ENCODE data around the gene MACROH2A2.

The MACROH2A2 gene

GRCh38 chr10:70125918-70126552, 73.4 kb downstream of the MACROH2A2 start:
- no peaks in the 10 kb centered on the region for H3K36me3 ChIP-seq (ENCODE audit: control insufficient read depth, insufficient read depth, low read length)
- no peaks in the 10 kb centered on the region for H3K4me1 ChIP-seq (ENCODE audit: control insufficient read depth, insufficient read depth, low read length)

DNA sequence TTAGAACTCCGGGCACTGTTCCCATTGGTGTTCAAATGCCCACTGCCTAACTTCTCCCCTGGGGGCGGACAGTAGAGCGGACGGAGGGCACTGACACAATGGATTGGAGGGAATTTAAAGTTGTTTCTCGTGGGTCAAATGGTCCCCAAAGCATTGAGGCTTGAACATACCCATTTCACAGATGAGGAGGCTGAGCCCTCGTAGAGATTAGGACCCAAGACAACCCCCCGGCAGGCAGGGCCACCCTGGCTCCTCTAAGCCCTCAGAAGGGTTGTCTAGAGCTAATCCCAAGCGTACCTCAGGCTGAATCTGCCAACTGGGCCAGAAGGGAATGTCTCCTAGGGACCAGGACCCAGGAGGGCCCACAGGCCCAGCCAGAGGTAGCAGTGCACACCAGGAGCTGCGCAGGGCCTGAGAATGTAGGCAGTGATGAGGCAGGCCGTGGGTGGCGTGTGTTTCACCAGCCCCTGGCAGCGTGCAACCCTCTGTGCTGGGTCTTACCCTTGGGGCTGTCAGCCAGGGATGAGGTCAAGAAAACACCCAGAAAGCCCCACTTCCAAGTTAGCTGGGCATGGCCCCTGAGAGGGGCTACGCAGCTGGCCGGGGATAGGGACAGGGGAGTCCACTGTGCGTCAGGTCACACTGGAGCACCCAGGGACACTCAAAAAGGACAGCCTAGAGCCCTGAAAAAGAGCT, 74.2 kb downstream of the MACROH2A2 start:
- peaks cover 14% of the 10 kb centered on the region for H3K27me3 ChIP-seq (ENCODE audit: control insufficient read depth, insufficient read depth, low read length, poor library complexity, severe bottlenecking)
- no peak overlapping the region for H3K4me3 ChIP-seq (ENCODE audit: insufficient read depth, low read depth, low read length)
- H3K9me3 ChIP-seq (ENCODE audit: control insufficient read depth, low read length): no peaks in the 10 kb centered on the region
- no peaks in the 10 kb centered on the region for H3K36me3 ChIP-seq (ENCODE audit: control insufficient read depth, insufficient read depth, low read length)
- 94 to 95% methylated on average over 15 of the region's 15 CpGs for WGBS, 2 experiments
- H3K27ac ChIP-seq (ENCODE audit: insufficient read depth, low read depth, low read length, poor library complexity, severe bottlenecking): no peak overlapping the region
- no peaks in the 10 kb centered on the region for H3K4me1 ChIP-seq (ENCODE audit: control insufficient read depth, insufficient read depth, low read length)

More at GRCh38 chr10:70125918-70126552, 73.4 kb downstream of the MACROH2A2 start:
- Histone ChIP-seq H3K27ac (ENCODE audit: insufficient read depth, low read depth, low read length, poor library complexity, severe bottlenecking) (no peak overlapping the region), H3K4me3 (ENCODE audit: insufficient read depth, low read depth, low read length) (no peak overlapping the region), H3K9me3 (ENCODE audit: control insufficient read depth, low read length) (no peaks in the 10 kb centered on the region), H3K27me3 (ENCODE audit: control insufficient read depth, insufficient read depth, low read length, poor library complexity, severe bottlenecking) (peaks cover 6% of the 10 kb centered on the region)
- 92% methylated on average over 5 of the region's 5 CpGs for WGBS, 2 experiments

GRCh38 chr10:70130878-70131559, 78.4 kb downstream of the MACROH2A2 start:
- Histone ChIP-seq H3K36me3 (ENCODE audit: control insufficient read depth, insufficient read depth, low read length) (no peaks in the 10 kb centered on the region), H3K9me3 (ENCODE audit: control insufficient read depth, low read length) (no peaks in the 10 kb centered on the region), H3K27me3 (ENCODE audit: control insufficient read depth, insufficient read depth, low read length, poor library complexity, severe bottlenecking) (peaks cover 38% of the 10 kb centered on the region), H3K27ac (ENCODE audit: insufficient read depth, low read depth, low read length, poor library complexity, severe bottlenecking) (no peak overlapping the region), H3K4me1 (ENCODE audit: control insufficient read depth, insufficient read depth, low read length) (no peaks in the 10 kb centered on the region), H3K4me3 (ENCODE audit: insufficient read depth, low read depth, low read length) (no peak overlapping the region)
- WGBS, 2 experiments: 91 to 93% methylated on average over 10 of the region's 10 CpGs

- Histone ChIP-seq H3K36me3 (ENCODE audit: control insufficient read depth, insufficient read depth, low read length) (no peaks in the 10 kb centered on the region), H3K4me3 (ENCODE audit: insufficient read depth, low read depth, low read length) (no peak overlapping the region), H3K4me1 (ENCODE audit: control insufficient read depth, insufficient read depth, low read length) (no peaks in the 10 kb centered on the region), H3K27me3 (ENCODE audit: control insufficient read depth, insufficient read depth, low read length, poor library complexity, severe bottlenecking) (peaks cover 38% of the 10 kb centered on the region), H3K27ac (ENCODE audit: insufficient read depth, low read depth, low read length, poor library complexity, severe bottlenecking) (no peak overlapping the region), H3K9me3 (ENCODE audit: control insufficient read depth, low read length) (no peaks in the 10 kb centered on the region)
- WGBS, 2 experiments: 91 to 95% methylated on average over 4 of the region's 4 CpGs
These were observed 78.9 kb downstream of the MACROH2A2 start for GRCh38 chr10:70131560-70131937.

GRCh38 chr10:70132098-70133029, 79.7 kb downstream of the MACROH2A2 start, which contains the start of gene AIFM2:
AIFM2 (minus strand) TSS chr10:70132825; CDS start chr10:70124084, 8,741 bp downstream.
- Histone ChIP-seq H3K27ac (ENCODE audit: insufficient read depth, low read depth, low read length, poor library complexity, severe bottlenecking) (no peak within 1 kb of the TSS), H3K4me1 (ENCODE audit: control insufficient read depth, insufficient read depth, low read length) (no peaks in the 10 kb centered on the region), H3K9me3 (ENCODE audit: control insufficient read depth, low read length) (no peaks in the 10 kb centered on the region), H3K27me3 (ENCODE audit: control insufficient read depth, insufficient read depth, low read length, poor library complexity, severe bottlenecking) (peaks cover 38% of the 10 kb centered on the region), H3K36me3 (ENCODE audit: control insufficient read depth, insufficient read depth, low read length) (no peaks in the 10 kb centered on the region), H3K4me3 (ENCODE audit: insufficient read depth, low read depth, low read length) (peak within 1 kb of the TSS; percentile 33)
- WGBS, 2 experiments: 10 to 13% methylated on average over 80 of the region's 80 CpGs

DNA sequence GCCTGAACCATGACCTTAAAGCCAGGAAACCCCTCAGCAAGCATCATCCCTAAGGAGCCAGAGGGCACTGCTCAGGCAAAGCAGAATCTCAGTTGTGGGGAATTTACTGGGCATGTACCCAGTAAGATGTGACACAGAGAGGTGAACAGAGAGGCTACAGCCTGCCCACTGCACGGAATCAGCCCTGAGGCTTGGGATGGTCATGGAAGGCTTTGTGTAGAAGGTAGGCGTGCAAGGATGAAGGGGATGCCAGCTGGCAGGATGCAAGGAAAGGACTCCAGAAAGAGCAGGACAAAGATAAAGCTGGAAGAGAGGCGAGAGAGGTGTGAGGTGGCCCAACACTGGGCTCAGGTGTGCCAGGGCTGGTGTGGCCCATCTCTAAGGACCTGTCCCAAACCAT, 82.4 kb downstream of the MACROH2A2 start:
- no peaks in the 10 kb centered on the region for H3K36me3 ChIP-seq (ENCODE audit: control insufficient read depth, insufficient read depth, low read length)
- no peak overlapping the region for H3K27ac ChIP-seq (ENCODE audit: insufficient read depth, low read depth, low read length, poor library complexity, severe bottlenecking)
- WGBS, 2 experiments: 93 to 98% methylated on average over 3 of the region's 3 CpGs
- H3K4me1 ChIP-seq (ENCODE audit: control insufficient read depth, insufficient read depth, low read length): no peaks in the 10 kb centered on the region
- H3K4me3 ChIP-seq (ENCODE audit: insufficient read depth, low read depth, low read length): no peak overlapping the region
- no peaks in the 10 kb centered on the region for H3K9me3 ChIP-seq (ENCODE audit: control insufficient read depth, low read length)
- peaks cover 38% of the 10 kb centered on the region for H3K27me3 ChIP-seq (ENCODE audit: control insufficient read depth, insufficient read depth, low read length, poor library complexity, severe bottlenecking)

DNA sequence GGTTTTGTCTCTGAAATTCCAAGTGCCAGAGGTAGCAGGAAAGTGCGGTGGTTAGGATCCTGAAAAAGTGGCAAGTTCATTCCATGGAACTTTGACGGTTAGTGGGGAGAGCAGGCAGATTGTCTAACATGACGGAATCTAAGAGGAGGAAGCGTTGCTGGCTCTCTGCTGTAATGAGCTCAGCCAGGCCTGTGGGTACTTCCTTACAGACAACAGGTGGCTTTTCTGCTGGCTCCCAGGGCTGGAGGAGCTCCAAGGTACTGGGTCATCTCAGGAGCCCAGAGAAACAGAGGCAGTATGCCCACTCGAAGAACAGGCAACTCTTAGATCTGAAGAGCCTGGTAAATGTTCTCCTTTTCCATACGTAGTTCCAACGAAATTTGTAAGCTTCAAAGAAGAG, 83.0 kb downstream of the MACROH2A2 start:
- Histone ChIP-seq H3K27ac (ENCODE audit: insufficient read depth, low read depth, low read length, poor library complexity, severe bottlenecking) (no peak overlapping the region), H3K9me3 (ENCODE audit: control insufficient read depth, low read length) (no peaks in the 10 kb centered on the region), H3K4me1 (ENCODE audit: control insufficient read depth, insufficient read depth, low read length) (no peaks in the 10 kb centered on the region), H3K36me3 (ENCODE audit: control insufficient read depth, insufficient read depth, low read length) (no peaks in the 10 kb centered on the region), H3K4me3 (ENCODE audit: insufficient read depth, low read depth, low read length) (no peak overlapping the region), H3K27me3 (ENCODE audit: control insufficient read depth, insufficient read depth, low read length, poor library complexity, severe bottlenecking) (peaks cover 36% of the 10 kb centered on the region)
- WGBS, 2 experiments: 87 to 90% methylated on average over 7 of the region's 7 CpGs

DNA sequence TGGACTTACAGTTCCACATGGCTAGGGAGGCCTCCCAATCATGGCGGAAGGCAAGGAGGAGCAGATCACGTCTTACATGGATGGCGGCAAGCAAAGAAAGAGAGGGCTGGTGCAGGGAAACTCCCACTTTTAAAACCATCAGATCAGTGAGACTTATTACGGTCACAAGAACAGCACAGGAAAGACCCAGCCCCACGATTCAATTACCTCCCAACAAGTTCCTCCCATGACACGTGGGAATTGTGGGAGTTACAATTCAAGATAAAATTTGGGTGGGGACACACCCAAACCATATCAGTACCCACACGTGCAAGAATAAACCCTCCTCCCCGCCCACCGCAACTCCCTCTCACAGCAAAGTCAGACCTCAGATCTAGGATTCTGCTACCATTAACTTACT, 84.5 kb downstream of the MACROH2A2 start:
- Histone ChIP-seq H3K9me3 (ENCODE audit: control insufficient read depth, low read length) (no peaks in the 10 kb centered on the region), H3K27me3 (ENCODE audit: control insufficient read depth, insufficient read depth, low read length, poor library complexity, severe bottlenecking) (peaks cover 22% of the 10 kb centered on the region), H3K36me3 (ENCODE audit: control insufficient read depth, insufficient read depth, low read length) (no peaks in the 10 kb centered on the region), H3K27ac (ENCODE audit: insufficient read depth, low read depth, low read length, poor library complexity, severe bottlenecking) (no peak overlapping the region), H3K4me1 (ENCODE audit: control insufficient read depth, insufficient read depth, low read length) (no peaks in the 10 kb centered on the region), H3K4me3 (ENCODE audit: insufficient read depth, low read depth, low read length) (no peak overlapping the region)
- WGBS, 2 experiments: 88 to 91% methylated on average over 9 of the region's 9 CpGs

- H3K36me3 ChIP-seq (ENCODE audit: control insufficient read depth, insufficient read depth, low read length): no peaks in the 10 kb centered on the region
- no peaks in the 10 kb centered on the region for H3K9me3 ChIP-seq (ENCODE audit: control insufficient read depth, low read length)
- H3K4me1 ChIP-seq (ENCODE audit: control insufficient read depth, insufficient read depth, low read length): no peaks in the 10 kb centered on the region
- no peak overlapping the region for H3K27ac ChIP-seq (ENCODE audit: insufficient read depth, low read depth, low read length, poor library complexity, severe bottlenecking)
- WGBS, 2 experiments: 94% methylated on average over 14 of the region's 14 CpGs
- H3K4me3 ChIP-seq (ENCODE audit: insufficient read depth, low read depth, low read length): no peak overlapping the region
- peaks cover 11% of the 10 kb centered on the region for H3K27me3 ChIP-seq (ENCODE audit: control insufficient read depth, insufficient read depth, low read length, poor library complexity, severe bottlenecking)
These were observed 85.6 kb downstream of the MACROH2A2 start for GRCh38 chr10:70137927-70138883.
